Fibroblast of upper back skin (primary cell): ENCODE measurements around the gene SIM2.
"Not testable (repeated sequence)": the region's sequence is repeated elsewhere in the genome, so short reads cannot be mapped to it uniquely, and the experiment has no call there.

Experiments
- DNase-seq: peaks from one replicate; pipeline ENCODE4 v3.0.0-alpha.2; 2013

The SIM2 gene

GRCh38 chr21:36698981-36699545 lies at the start of gene SIM2:
Gene SIM2 (plus strand): TSS chr21:36699115. CDS start chr21:36699747, 632 bp downstream.
- no peak for DNase-seq

- no peak for DNase-seq
Observed at GRCh38 chr21:36654324-36654723, 44.6 kb upstream of the SIM2 start.

DNA sequence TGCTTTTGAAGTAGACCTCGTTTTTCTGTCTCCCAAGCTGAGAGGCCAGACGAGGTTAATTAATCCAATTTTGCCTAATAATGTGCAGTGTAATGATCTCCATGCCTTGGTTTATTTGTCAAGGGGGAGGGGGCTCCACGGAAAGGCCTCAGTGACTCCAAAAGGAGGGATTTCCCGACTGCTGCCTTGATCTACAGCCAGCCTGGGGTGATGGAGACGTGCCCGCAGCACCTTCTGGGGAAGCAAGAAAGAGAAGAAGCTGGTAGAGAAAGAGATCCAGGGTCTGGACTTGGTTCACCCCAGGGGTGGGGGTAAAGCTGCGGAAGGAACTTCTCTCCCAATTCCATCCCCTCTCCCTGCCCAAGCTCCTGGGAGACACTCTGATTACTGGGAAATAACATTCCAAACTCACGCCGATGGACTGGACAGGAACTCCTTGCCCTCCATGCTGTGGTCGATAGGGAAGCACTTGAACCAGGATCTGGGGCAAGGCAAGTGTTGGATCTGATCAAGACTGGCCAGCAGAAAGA lies 44.1 kb upstream of the SIM2 start:
- DNase-seq, result no peak

DNA sequence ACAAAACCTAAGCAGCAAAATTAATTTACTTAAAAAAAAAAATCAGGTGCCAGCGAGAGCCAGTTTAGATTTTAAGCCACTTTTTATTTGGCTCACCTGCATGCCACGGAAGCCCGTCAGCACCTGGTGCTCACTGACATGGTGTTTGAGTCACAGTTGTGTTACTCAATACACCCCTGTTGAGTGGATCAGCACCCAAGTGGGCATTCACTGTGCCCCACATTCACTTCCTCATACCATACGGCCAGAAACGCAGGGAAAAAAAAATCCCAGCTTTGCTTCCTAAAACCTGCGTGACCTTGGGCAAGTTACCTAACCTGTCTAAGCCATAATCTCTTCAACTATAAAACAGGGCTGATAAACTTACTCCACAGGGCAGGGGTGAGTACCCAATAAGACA lies 42.8 kb upstream of the SIM2 start:
- DNase-seq, result no peak

DNA sequence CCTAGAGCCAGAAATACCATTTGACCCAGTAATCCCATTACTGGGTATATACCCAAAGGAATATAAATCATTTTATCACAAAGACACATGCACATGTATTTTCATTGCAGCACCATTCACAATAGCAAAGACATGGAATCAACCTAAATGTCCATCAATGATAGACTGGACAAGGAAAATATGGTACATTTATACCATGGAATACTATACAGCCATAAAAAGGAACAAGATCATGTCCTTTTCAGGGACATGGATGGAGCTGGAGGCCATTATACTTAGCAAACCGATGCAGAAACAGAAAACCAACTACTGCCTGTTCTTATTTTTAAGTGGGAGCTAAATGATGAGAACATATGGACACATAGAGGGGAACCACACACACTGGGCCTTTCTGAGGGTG lies 41.6 kb upstream of the SIM2 start:
- not testable (repeated sequence) for DNase-seq

GRCh38 chr21:36657999-36658398 lies 40.9 kb upstream of the SIM2 start:
- no peak for DNase-seq

DNA sequence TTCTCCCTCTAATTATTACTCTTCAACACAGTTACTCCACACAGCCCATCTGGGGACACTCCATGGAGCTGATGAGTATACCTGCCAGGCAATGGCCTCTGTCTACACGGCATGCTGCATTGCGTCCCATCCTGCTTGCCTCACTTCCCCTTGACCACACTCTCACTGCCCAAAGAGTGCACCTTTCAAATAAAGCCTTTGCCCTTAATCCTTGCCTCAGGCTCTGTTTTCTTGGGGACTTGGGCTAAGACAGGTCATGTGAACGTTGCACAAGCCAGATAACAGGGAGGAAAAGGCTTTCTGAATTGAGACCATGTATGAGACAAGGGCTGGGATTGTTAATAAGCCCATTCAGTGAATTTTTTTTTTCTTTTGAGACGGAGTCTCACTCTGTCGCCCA lies 40.0 kb upstream of the SIM2 start:
- DNase-seq, result no peak

GRCh38 chr21:36661511-36662309 lies 37.2 kb upstream of the SIM2 start:
- DNase-seq, result peak; percentile 20

GRCh38 chr21:36663033-36663855 lies 35.7 kb upstream of the SIM2 start:
- peak; percentile 52 for DNase-seq

DNA sequence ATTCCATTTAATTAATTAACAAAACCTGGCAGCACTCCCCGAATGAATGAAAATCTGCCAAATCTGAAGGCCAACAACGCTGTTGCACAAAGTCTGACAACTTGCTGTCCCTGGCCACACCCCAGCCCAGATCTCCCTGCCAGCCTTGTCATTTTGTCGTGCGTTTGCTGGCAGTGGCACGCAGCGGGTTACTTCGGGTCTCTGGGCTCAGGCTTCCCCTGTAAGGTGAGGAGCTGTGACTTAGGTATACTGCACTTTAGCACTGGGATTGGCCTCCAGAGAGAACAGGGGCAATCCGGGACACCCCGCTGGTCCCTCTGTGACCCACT lies 34.3 kb upstream of the SIM2 start:
- DNase-seq, result no peak

GRCh38 chr21:36665806-36666205 lies 33.1 kb upstream of the SIM2 start:
- no peak for DNase-seq

GRCh38 chr21:36668713-36669112 lies 30.2 kb upstream of the SIM2 start:
- DNase-seq, result no peak

- no peak for DNase-seq
Observed at GRCh38 chr21:36671836-36672235, 27.1 kb upstream of the SIM2 start.

DNA sequence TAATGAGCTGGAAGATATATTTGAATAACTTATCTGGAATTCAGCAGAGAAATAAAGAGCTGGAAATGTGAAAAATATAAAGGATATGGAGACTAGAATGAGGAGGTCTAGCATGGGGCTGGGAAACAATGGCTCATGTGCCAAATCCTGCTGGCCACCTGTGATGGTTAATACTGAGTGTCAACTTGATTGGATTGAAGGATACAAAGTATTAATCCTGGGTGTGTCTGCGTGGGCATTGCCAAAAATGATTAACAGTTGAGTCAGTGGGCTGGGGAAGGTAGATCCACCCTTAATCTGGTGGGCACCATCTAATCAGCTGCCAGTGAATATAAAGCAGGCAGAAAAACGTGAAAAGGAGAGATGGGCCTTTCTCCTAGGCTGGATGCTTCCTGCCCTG lies 26.6 kb upstream of the SIM2 start:
- not testable (repeated sequence) for DNase-seq

- no peak for DNase-seq
Observed at GRCh38 chr21:36672737-36673136, 26.2 kb upstream of the SIM2 start.

- no peak for DNase-seq
Observed at GRCh38 chr21:36676039-36676950, 22.6 kb upstream of the SIM2 start.

DNA sequence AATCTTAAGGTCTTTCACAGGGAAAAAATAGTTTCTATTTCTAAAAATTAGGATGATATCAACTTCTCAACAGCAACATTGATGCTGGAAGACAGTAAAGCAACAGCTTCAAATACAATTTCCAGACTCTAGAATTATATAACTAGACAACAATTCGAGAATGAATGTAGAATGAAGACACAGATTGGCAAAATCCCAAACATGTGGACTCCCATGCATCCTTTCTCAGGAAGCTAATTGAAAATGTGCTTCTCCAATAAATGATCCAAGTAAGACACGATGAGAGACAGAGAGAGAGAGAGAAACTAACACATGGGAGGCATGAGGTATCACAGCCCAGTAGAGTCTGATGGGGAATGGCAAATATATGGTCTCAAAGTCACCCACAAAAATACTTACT lies 21.5 kb upstream of the SIM2 start:
- no peak for DNase-seq

DNA sequence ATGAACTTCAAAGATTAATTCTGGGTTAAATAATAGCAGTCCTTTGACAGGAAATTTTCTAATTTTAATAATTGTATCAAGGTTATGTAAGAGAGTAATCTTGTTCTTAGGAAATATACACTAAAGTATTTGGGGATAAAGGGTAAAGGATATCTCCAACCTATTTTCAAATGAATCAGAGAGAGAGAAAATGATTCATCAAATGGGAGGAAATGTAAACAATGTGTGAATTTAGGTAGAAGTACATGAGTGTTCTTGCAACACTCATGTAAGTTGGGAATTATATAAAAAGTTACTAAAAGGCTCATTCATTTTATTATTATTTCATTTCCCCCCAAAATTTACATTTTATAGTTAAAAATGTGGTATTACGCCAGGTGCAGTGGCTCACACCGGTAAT lies 20.4 kb upstream of the SIM2 start:
- DNase-seq, result no peak

- no peak for DNase-seq
Observed at GRCh38 chr21:36681117-36681631, 17.7 kb upstream of the SIM2 start.

GRCh38 chr21:36684957-36685714 lies 13.8 kb upstream of the SIM2 start:
- no peak for DNase-seq

DNA sequence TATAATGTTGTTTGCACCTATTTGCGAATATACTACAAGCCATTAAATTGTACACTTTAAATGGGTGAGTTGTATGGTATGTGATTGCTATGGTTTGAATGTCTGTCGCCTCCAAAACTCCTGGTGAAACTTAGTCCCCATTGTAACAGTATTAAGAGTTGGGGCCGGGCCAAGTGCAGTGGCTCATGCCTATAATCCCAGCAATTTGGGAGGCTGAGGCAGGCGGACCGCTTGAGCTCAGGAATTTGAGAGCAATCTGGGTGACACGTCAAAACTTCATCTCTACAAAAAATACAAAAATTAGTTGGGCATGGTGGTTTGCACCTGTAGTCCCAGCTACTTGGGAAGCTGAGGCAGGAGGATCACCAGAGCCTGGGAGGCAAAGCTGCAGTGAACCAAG lies 12.0 kb upstream of the SIM2 start:
- no peak for DNase-seq

DNA sequence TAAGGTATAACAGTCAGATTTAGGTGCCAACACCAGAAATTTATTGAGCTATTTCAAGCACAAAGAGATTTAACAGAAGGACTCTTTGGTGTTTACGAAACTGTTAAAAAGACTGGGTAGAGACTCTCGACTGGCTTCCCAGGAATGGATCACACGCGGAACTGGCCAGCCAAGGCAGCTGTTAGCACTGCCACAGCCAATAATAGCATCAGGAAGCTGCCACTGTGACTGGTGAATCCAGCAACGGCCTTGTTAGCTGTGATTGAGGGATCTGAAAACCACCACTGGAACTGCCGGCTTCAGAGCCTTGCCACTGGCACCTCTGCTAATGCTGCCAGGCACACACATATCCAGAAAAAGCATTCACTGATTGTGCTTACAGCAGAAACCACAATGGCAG lies 10.6 kb upstream of the SIM2 start:
- no peak for DNase-seq
